Parathyroid adenoma (tissue), 2 donors: ENCODE measurements around the gene GOLGA2.
A peak's percentile ranks its signal among the peaks of the same experiment; 100 is the strongest.

Source experiments
- H2AFZ ChIP-seq: fragments of 300-600 bp; sonication (generic); one replicate; pipeline ENCODE4 v1.7.0; 2017; ENCODE audit warnings: antibody characterized with exemption, mild to moderate bottlenecking
- H3K27ac ChIP-seq: fragments of 300-600 bp; sonication (generic); one replicate; pipeline ENCODE4 v1.7.0; 2017
- H3K27me3 ChIP-seq: fragments of 300-600 bp; sonication (generic); one replicate; pipeline ENCODE4 v1.7.0; 2017; ENCODE audit warnings: low read length; ENCODE audit not compliant: control insufficient read depth, insufficient read depth
- H3K36me3 ChIP-seq: fragments of 300-600 bp; sonication (generic); one replicate; pipeline ENCODE4 v1.7.0; 2017; ENCODE audit warnings: low read length; ENCODE audit not compliant: control insufficient read depth, insufficient read depth
- H3K4me1 ChIP-seq: fragments of 300-600 bp; sonication (generic); one replicate; pipeline ENCODE4 v1.7.0; 2017; ENCODE audit warnings: control low read depth
- H3K4me2 ChIP-seq: fragments of 300-600 bp; sonication (generic); one replicate; pipeline ENCODE4 v1.7.0; 2017; ENCODE audit warnings: low read length
- H3K4me3 ChIP-seq: fragments of 300-600 bp; sonication (generic); one replicate; pipeline ENCODE4 v1.7.0; 2017; ENCODE audit warnings: low read depth, low read length
- H3K79me2 ChIP-seq: fragments of 300-600 bp; sonication (generic); one replicate; pipeline ENCODE4 v1.7.0; 2017; ENCODE audit warnings: control low read depth
- H3K9ac ChIP-seq: fragments of 300-600 bp; sonication (generic); one replicate; pipeline ENCODE4 v1.7.0; 2017; ENCODE audit warnings: mild to moderate bottlenecking
- H3K9me3 ChIP-seq: fragments of 300-600 bp; sonication (generic); one replicate; pipeline ENCODE4 v1.7.0; 2017; ENCODE audit warnings: low read length; ENCODE audit not compliant: control insufficient read depth
- CTCF ChIP-seq: fragments of 300-600 bp; sonication (generic); IDR thresholded peaks from one replicate; pipeline ENCODE4 v1.7.0; 2017; ENCODE audit warnings: antibody characterized with exemption, mild to moderate bottlenecking
- donor health status: primary hyperparathyroidism.

The GOLGA2 gene

GRCh38 chr9:128276574-128277270 lies 915 bp upstream of the GOLGA2 start:
- no peak for TF ChIP-seq CTCF

GRCh38 chr9:128276008-128276573 lies 284 bp upstream of the GOLGA2 start, which contains the start of gene SWI5:
Gene SWI5, plus strand, starts transcription at chr9:128276276.
- H3K27me3 ChIP-seq: no peaks in the 10 kb centered on the region
- peak within 1 kb of the TSS; percentile 93 for H3K27ac ChIP-seq
- H3K4me1 ChIP-seq: peaks cover 10% of the 10 kb centered on the region
- peak within 1 kb of the TSS; percentile 92 for H3K4me3 ChIP-seq
- no peak for TF ChIP-seq CTCF
- H2AFZ ChIP-seq: peak within 1 kb of the TSS; percentile 73
- H3K79me2 ChIP-seq: peaks cover 8% of the 10 kb centered on the region
- H3K4me2 ChIP-seq: peak within 1 kb of the TSS; percentile 96
- no peaks in the 10 kb centered on the region for H3K9me3 ChIP-seq
- no peaks in the 10 kb centered on the region for H3K36me3 ChIP-seq
- peak within 1 kb of the TSS; percentile 63 for H3K9ac ChIP-seq

More at GRCh38 chr9:128276574-128277270, 915 bp upstream of the GOLGA2 start:
- H3K9me3 ChIP-seq: no peaks in the 10 kb centered on the region
- H3K4me3 ChIP-seq: peak overlapping the region; percentile 92
- no peaks in the 10 kb centered on the region for H3K27me3 ChIP-seq
- H3K79me2 ChIP-seq: peaks cover 8% of the 10 kb centered on the region
- no peak overlapping the region for H3K9ac ChIP-seq
- H3K27ac ChIP-seq: peak overlapping the region; percentile 93
- H3K36me3 ChIP-seq: no peaks in the 10 kb centered on the region
- H3K4me2 ChIP-seq: peak overlapping the region; percentile 96
- peaks cover 14% of the 10 kb centered on the region for H3K4me1 ChIP-seq
- peak overlapping the region; percentile 73 for H2AFZ ChIP-seq

- H3K79me2 ChIP-seq: peaks cover 8% of the 10 kb centered on the region
- no peaks in the 10 kb centered on the region for H3K9me3 ChIP-seq
- H3K27me3 ChIP-seq: no peaks in the 10 kb centered on the region
- no peaks in the 10 kb centered on the region for H3K36me3 ChIP-seq
- H3K27ac ChIP-seq: no peak overlapping the region
- peaks cover 9% of the 10 kb centered on the region for H3K4me1 ChIP-seq
- H2AFZ ChIP-seq: no peak overlapping the region
- peak overlapping the region; percentile 88 for H3K4me3 ChIP-seq
- H3K9ac ChIP-seq: no peak overlapping the region
- no peak for TF ChIP-seq CTCF
- no peak overlapping the region for H3K4me2 ChIP-seq
Observed at GRCh38 chr9:128274245-128274644, 1.6 kb downstream of the GOLGA2 start.

GRCh38 chr9:128271512-128271911 lies 4.3 kb downstream of the GOLGA2 start:
- Histone ChIP-seq H3K27ac (no peak overlapping the region), H3K9me3 (no peaks in the 10 kb centered on the region), H3K79me2 (peaks cover 5% of the 10 kb centered on the region), H3K36me3 (no peaks in the 10 kb centered on the region), H3K27me3 (no peaks in the 10 kb centered on the region), H3K4me3 (no peak overlapping the region), H3K4me1 (no peaks in the 10 kb centered on the region), H3K4me2 (no peak overlapping the region), H3K9ac (no peak overlapping the region), H2AFZ (no peak overlapping the region)
- TF ChIP-seq CTCF: no peak

GRCh38 chr9:128271112-128271511 lies 4.7 kb downstream of the GOLGA2 start:
- H3K9ac ChIP-seq: no peak overlapping the region
- H3K79me2 ChIP-seq: peaks cover 5% of the 10 kb centered on the region
- no peaks in the 10 kb centered on the region for H3K36me3 ChIP-seq
- H2AFZ ChIP-seq: no peak overlapping the region
- H3K9me3 ChIP-seq: no peaks in the 10 kb centered on the region
- H3K4me1 ChIP-seq: no peaks in the 10 kb centered on the region
- H3K27ac ChIP-seq: no peak overlapping the region
- TF ChIP-seq CTCF: no peak
- H3K27me3 ChIP-seq: no peaks in the 10 kb centered on the region
- no peak overlapping the region for H3K4me3 ChIP-seq
- no peak overlapping the region for H3K4me2 ChIP-seq
